ENCODE results near the gene SEPTIN5.

Gene SEPTIN5

DNA sequence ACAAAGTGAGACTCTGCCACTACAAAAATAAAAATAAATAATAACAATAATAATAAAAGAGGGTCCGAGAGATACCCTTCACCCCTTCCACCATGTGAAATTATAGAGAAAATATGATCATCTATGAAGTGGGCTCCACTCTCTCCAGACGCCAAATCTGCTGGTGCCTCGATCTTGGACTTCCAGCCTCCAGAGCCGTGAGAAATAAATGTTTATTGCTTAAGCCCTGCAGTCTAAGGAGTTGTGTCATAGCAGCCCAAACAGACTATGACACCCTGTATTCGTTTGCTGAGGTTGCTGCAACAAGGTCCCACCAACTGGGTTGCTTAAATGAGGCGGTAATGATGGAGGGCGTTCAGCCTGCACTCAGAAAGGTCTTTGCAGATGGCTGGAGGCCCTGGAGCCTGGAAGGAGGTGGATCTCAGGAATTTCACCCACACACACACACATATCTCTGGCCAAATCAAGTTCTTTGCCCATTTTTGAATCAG lies 7.6 kb upstream of the SEPTIN5 start:
- no peak for DNase-seq

DNA sequence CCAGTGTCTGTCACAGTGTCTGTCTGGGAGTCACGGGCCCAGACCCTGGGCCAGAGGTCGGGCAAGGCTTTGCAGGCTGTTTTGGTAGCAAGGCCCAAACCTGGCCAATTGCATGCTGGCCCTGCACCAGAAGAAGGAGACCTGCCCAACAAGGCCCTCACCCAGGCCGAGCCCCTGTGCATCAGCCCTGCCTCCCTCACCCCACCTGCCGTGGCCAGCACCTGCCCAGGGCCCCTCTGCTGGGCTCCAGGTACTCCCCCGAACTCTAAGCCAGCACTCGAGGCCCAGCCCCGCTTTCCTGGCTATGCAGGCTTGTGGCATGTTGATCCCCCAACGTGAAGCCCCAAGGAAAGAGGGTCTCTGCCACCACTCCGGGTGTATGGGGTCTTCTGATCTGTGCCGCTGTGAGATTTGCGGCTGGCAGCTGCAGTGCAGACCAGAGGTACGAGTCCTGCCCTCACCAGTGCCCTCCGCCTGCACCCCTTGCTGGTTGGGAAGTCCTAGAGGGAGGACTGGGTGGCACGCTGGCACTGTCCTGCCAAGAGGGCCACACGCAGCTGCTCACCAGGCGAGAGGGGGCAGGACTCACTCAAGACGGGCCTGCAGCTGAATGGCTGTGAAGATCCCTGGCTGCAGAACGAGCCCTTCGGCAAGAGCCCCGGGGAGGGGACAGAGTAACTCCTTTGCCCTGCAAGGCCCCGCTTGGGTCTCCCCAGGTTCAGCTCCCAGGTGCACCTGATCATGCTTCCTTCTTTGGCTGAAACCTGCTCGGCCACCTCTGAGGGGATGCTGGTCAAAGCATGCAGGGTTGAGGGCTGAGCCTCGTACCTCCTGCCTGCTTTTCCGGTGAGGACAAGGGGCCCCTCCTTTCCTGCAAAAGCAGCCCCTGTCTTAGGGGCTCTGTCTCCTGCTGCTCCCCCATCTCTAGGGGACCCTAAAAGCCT lies 6.7 kb upstream of the SEPTIN5 start:
- DNase-seq = no peak

GRCh38 chr22:19708321-19709011 lies 5.8 kb upstream of the SEPTIN5 start:
- no peak for DNase-seq

- no peak for DNase-seq
Observed at GRCh38 chr22:19709063-19709769, 5.1 kb upstream of the SEPTIN5 start.

- DNase-seq = no peak
Observed at GRCh38 chr22:19710020-19710768, 4.1 kb upstream of the SEPTIN5 start.

GRCh38 chr22:19710769-19711106 lies 3.6 kb upstream of the SEPTIN5 start:
- no peak for DNase-seq

DNA sequence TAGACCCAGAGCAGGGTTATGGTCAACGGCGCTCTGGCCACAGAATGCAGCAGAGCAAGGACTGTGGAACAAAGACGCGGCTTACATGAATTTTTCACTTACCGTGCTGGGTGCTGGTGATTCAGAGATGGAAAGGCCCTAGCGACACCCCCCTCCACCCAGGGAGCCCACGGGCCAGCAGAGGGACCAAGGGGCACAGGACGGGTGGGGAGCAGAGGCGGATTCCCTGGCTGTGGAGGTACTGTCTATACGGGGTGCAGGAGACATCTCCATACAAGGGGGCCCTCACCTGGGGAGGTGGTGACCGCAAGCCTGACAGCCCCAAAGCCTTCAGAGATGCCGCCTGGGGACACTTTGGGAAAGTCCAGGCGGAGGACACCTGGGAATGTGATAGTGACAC lies 1.1 kb upstream of the SEPTIN5 start:
- DNase-seq = no peak

DNA sequence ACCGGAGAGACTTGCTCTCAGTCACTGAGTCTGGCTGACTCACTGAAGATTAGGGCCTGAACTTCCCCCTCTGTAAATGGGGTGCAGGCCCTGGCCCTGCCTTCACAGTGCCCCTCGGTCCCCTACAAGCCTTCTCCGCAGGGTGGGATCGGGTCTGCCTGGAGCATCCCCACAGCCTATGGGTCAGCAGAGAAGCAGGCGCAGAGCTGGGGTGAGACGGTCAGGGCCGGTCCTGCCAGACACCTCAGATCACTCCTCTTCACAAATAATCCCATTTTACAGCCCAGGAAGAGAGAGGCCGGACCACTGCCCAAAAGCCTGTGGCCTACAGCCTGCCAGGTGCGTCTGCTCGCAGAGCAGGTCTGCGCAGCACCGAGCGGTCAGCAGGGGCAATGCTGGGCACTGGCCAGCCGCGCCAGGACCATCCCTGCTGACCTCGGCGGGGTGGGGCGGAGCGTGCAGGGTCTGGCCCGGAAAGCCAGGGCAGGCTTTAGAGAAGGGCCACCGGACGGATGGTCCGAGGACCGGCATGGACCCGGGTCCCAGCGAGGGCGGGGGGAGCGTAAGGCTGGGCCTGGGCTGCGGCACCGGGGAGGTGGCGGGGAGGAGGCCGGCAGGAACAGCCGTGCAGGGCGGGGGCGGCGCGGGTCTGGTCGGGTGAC lies 522 bp upstream of the SEPTIN5 start:
- no peak for DNase-seq

- DNase-seq = no peak
Observed at GRCh38 chr22:19715188-19715930, 1.1 kb downstream of the SEPTIN5 start.

DNA sequence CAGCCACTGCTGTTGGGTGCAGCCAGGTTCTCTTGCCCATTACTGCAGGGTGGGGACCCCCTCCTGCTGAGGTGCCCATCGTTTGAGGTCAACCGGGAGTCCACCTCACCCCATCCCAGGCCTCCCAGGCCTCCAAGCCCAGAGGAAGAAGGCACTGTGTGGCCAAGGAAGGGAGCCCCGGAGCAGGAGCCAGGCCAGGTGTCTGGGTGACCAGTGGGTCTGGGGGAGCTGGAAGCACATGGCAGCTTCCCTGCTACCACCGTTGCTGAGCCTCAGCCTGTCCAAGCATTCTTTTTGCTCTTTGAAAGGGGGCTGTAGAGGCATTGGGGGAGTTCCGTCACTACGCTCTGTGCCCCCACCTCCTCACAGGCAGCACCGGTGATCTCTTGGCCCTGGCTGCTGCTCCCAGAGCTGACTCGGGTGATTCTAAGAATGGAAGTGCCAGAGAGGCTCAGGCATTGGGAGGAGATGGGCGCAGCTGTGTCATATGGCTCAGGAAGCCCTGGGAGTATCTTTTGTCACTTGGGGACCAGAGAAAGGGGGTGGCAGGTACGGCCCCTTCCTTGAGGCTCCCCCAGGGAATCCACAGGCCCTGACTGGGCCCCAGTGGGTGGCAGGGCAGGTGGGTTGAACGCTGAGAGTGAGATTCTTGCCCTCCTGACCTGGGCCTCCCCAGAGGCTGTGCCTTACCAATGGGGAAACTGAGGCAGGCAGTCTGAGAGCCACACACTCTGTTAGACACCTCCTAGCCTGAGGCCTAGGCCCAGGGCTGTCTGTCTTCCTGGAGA lies 1.9 kb downstream of the SEPTIN5 start:
- no peak for DNase-seq

DNA sequence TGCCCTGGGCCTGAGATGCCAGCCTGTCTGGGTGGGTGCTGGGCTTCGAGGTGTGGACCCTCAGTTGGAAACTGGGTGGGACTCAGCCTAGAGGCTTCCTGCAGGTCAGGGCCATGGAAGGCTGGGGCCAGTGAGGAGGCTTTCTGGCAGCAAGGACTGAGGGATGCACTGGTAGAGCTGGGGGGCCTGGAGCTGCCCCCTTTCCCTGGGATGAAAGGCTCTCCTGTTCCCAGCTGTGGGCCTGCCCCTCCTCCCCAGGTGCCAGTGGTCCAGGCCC lies 2.5 kb downstream of the SEPTIN5 start:
- DNase-seq = no peak

- DNase-seq = no peak
Observed at GRCh38 chr22:19717181-19717580, 2.9 kb downstream of the SEPTIN5 start.

- DNase-seq = no peak
Observed at GRCh38 chr22:19717691-19718455, 3.6 kb downstream of the SEPTIN5 start.

DNA sequence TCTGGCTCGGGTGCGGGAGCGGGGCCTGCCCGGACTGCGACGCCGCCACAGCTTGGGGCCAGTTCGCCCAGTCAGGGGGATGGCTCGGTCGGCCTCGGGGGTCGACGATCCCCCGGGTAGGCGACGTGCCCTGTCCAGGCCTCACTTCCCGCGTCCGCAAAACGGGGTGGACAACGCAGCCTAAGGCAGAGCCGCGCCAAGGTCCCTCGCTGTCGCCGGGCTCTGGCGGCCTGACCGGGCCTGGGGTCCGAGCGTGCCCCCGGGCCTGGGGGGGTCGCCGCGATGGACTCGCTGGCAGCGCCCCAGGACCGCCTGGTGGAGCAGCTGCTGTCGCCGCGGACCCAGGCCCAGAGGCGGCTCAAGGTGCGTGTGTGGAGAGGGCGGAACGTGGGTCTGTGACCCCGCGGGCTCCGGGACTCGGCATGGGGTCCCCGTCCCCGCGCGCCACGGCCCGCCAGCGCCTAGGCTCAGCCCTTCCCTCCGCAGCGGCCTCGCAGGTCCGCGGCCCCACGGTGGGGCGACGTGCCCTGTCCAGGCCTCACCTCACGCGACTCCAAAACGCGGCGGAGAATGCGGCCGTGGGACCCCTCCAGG lies 4.2 kb downstream of the SEPTIN5 start:
- DNase-seq = no peak

GRCh38 chr22:19719050-19719482 lies 4.8 kb downstream of the SEPTIN5 start:
- no peak for DNase-seq

GRCh38 chr22:19719488-19720021 lies 5.3 kb downstream of the SEPTIN5 start:
- DNase-seq = no peak

GRCh38 chr22:19720150-19720827 lies 6.0 kb downstream of the SEPTIN5 start:
- no peak for DNase-seq

DNA sequence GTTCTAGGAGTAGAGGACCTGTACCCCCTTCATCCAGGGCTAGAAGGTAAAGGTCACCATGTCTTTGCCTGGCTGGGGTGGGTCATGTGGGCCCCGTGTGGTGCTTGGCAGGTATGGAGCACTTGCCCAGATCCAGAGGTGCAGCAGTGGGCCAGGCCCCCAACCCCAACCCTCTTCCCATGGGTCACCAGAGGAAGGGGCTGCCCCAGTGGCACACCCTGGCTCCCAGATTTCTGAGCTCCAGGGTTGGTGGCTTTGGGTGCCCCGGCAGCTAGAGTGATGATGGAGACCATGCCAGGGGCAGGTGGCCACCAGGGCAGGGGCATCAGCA lies 6.7 kb downstream of the SEPTIN5 start:
- no peak for DNase-seq

All from NCI-H510A (cell line).